NCI-H345 treated with DMSO at 0.1 percent for 48 hours (cell line): Measurements from ENCODE around the gene FPGS.
"Not testable (repeated sequence)": the region's sequence is repeated elsewhere in the genome, so short reads cannot be mapped to it uniquely, and the experiment has no call there.

ENCODE experiments used
- DNase-seq: peaks from one replicate; lab custom pipeline; 2025; ENCODE audit not compliant: unreplicated experiment; lab: John Stamatoyannopoulos, UW

The FPGS gene

GRCh38 chr9:127770905-127771569 is 31.6 kb upstream of the FPGS start:
- DNase-seq, result peak; percentile 92

- DNase-seq, result no peak
Observed at GRCh38 chr9:127771570-127772189, 31.0 kb upstream of the FPGS start.

- no peak for DNase-seq
Observed at GRCh38 chr9:127772603-127773002, 30.1 kb upstream of the FPGS start.

- no peak for DNase-seq
Observed at GRCh38 chr9:127773272-127773671, 29.4 kb upstream of the FPGS start.

GRCh38 chr9:127773981-127774380 is 28.7 kb upstream of the FPGS start:
- DNase-seq, result no peak

- no peak for DNase-seq
Observed at GRCh38 chr9:127776195-127776923, 26.3 kb upstream of the FPGS start.

- no peak for DNase-seq
Observed at GRCh38 chr9:127776924-127777289, 25.8 kb upstream of the FPGS start.

- DNase-seq, result no peak
Observed at GRCh38 chr9:127777368-127777980, 25.2 kb upstream of the FPGS start.

- DNase-seq, result no peak
Observed at GRCh38 chr9:127778280-127779135, 24.2 kb upstream of the FPGS start, which contains the start of gene SH2D3C. SH2D3C (minus strand) TSS chr9:127778666; CDS start chr9:127778627, 39 bp downstream.

- DNase-seq, result no peak
Observed at GRCh38 chr9:127779136-127779981, 23.3 kb upstream of the FPGS start.

- no peak for DNase-seq
Observed at GRCh38 chr9:127780126-127780885, 22.4 kb upstream of the FPGS start.

- not testable (repeated sequence) for DNase-seq
Observed at GRCh38 chr9:127780909-127781308, 21.8 kb upstream of the FPGS start.

- no peak for DNase-seq
Observed at GRCh38 chr9:127781806-127782205, 20.9 kb upstream of the FPGS start.

GRCh38 chr9:127783111-127784008 is 19.3 kb upstream of the FPGS start:
- DNase-seq, result no peak

- DNase-seq, result peak; percentile 65
Observed at GRCh38 chr9:127785023-127785932, 17.4 kb upstream of the FPGS start.

GRCh38 chr9:127785933-127786772 is 16.5 kb upstream of the FPGS start, which contains the start of gene CDK9:
CDK9 (plus strand) TSS chr9:127786034; CDS start chr9:127786149, 115 bp downstream.
- DNase-seq, result peak; percentile 75
